AG04449 (cell line): ENCODE results near the gene FMN2.
"Not testable (repeated sequence)": the region's sequence is repeated elsewhere in the genome, so short reads cannot be mapped to it uniquely, and the experiment has no call there.

Source experiments
- CTCF ChIA-PET: fragments of 350-600 bp; formaldehyde crosslinking; extraction: SDS; loops from one replicate; lab custom pipeline; 2021; ENCODE audit warnings: antibody characterized with exemption; lab: Yijun Ruan, JAX
- POLR2A ChIA-PET: fragments of 400-600, 350-600 bp; formaldehyde crosslinking; extraction: SDS; loops from one replicate; lab custom pipeline; 2020; ENCODE audit warnings: antibody characterized with exemption, inconsistent platforms; lab: Yijun Ruan, JAX
- DNase-seq: peaks from one replicate; pipeline ENCODE4 v3.0.0-alpha.2; 2010; ENCODE audit warnings: low read depth, low spot score
- H3K4me3 ChIP-seq: 2 replicates; pipeline ENCODE4 v1.5.1; 2011; ENCODE audit warnings: low read depth, mild to moderate bottlenecking, control low read depth, low read length
- CTCF ChIP-seq: IDR thresholded peaks from one replicate; pipeline ENCODE4 v1.5.1; 2011; ENCODE audit warnings: mild to moderate bottlenecking, moderate library complexity, low read length, control low read depth, inconsistent platforms; ENCODE audit not compliant: insufficient read depth; ENCODE audit errors: missing control alignments

The FMN2 gene

GRCh38 chr1:240314845-240315801 is 223.4 kb downstream of the FMN2 start:
- no peak for TF ChIP-seq CTCF
- POLR2A ChIA-PET, result interaction anchor here (0.7 kb wide), 1 partner anchor 220 kb away, joined by 3 read pairs; no protein-coding TSS in a partner anchor
- no peak overlapping the region for H3K4me3 ChIP-seq
- no peak for DNase-seq
- CTCF ChIA-PET, result interaction anchor here (0.9 to 1.3 kb wide), 2 partner anchors 22 to 34 kb away, joined by 3 to 5 read pairs; no protein-coding TSS in a partner anchor

- no peak for TF ChIP-seq CTCF
- CTCF ChIA-PET, result no interaction called here
- no peak overlapping the region for H3K4me3 ChIP-seq
- no peak for DNase-seq
- POLR2A ChIA-PET, result no interaction called here
Measured at GRCh38 chr1:240319998-240320397, 228.3 kb downstream of the FMN2 start.

GRCh38 chr1:240320659-240321058 is 229.0 kb downstream of the FMN2 start:
- CTCF ChIA-PET, result interaction anchor here (0.8 to 1.7 kb wide), 3 partner anchors 132 to 294 kb away, joined by 3 to 7 read pairs (median 3); no protein-coding TSS in a partner anchor

GRCh38 chr1:240322943-240323342 is 231.3 kb downstream of the FMN2 start:
- no peak overlapping the region for H3K4me3 ChIP-seq
- POLR2A ChIA-PET, result no interaction called here
- CTCF ChIA-PET, result no interaction called here
- no peak for TF ChIP-seq CTCF
- no peak for DNase-seq

More at GRCh38 chr1:240320659-240321058, 229.0 kb downstream of the FMN2 start:
- H3K4me3 ChIP-seq, result no peak overlapping the region
- no peak for DNase-seq
- no peak for TF ChIP-seq CTCF
- POLR2A ChIA-PET, result interaction anchor here (0.7 kb wide), 1 partner anchor 170 kb away, joined by 4 read pairs; no protein-coding TSS in a partner anchor

- CTCF ChIA-PET, DNase-seq, POLR2A ChIA-PET: not testable (repeated sequence)
Measured at GRCh38 chr1:240328382-240328781, 236.7 kb downstream of the FMN2 start.

GRCh38 chr1:240329443-240329842 is 237.8 kb downstream of the FMN2 start:
- DNase-seq, result no peak
- ChIA-PET POLR2A (no interaction called here), CTCF (no interaction called here)
- H3K4me3 ChIP-seq, result no peak overlapping the region
- no peak for TF ChIP-seq CTCF

More at GRCh38 chr1:240328382-240328781, 236.7 kb downstream of the FMN2 start:
- H3K4me3 ChIP-seq, result not testable (repeated sequence)
